Measurements from ENCODE around the gene SPINT4.
A peak's percentile ranks its signal among the peaks of the same experiment; 100 is the strongest.
"Not testable (repeated sequence)": the region's sequence is repeated elsewhere in the genome, so short reads cannot be mapped to it uniquely, and the experiment has no call there.

SPINT4 gene

DNA sequence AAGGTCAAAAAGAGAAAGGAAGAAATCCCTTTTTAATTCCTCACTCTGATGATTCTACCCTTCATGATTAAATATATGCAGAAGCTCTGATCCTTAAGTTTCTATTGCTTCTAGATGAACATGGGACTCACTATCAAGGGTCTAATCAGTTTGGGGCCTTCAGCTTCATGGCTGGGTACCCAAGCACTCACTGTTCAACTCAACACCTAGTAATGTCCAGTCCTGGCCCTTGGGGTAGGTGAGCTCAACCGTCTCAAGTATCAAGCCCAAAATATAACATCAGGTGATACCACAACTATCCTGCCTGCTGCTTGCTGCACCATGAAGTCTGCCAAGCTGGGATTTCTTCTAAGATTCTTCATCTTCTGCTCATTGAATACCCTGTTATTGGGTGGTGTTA, at the start of gene SPINT4:
TSS of gene SPINT4 (plus strand) at position 301 of the 400 bp plus-strand sequence. CDS start at position 322, 21 bp downstream.
- in situ Hi-C loops (cut with HindIII; ENCODE audit: low pct_ligation_motif_present, low sequenced_read_pairs), result no loop called here

DNA sequence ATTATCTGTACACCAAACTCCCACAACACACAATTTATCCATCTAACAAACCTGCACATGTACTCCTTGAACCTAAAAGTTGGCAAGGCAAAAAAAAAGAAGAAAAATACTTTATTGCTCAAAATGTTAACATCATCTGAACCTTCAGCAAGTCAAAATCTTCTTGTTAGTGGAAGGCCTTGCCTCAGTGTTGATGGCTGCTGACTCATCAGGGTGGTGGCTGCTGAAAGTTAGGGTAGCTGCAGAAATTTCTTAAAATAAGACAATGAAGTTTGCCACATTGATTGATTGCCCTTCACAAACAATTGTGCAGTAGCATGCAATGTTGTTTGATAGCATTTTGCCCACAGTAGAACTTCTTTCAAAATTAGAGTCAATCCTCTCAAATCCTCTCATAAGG, 49.4 kb upstream of the SPINT4 start:
- in situ Hi-C loops (cut with HindIII; ENCODE audit: low pct_ligation_motif_present, low sequenced_read_pairs), result no loop called here
- no peaks in the 10 kb centered on the region for H3K27me3 ChIP-seq (replicated peaks)
- no peak for TF ChIP-seq CTCF (IDR thresholded peaks at IDR 0.05; ENCODE audit: low read depth, low read length, missing control alignments)
- H3K36me3 ChIP-seq (replicated peaks), result no peaks in the 10 kb centered on the region
- H3K27ac ChIP-seq, result no peak overlapping the region
- no peak overlapping the region for H3K4me3 ChIP-seq (ENCODE audit: low read depth, low read length)
- DNase-seq, result no peak

More for the DNA sequence above, at the start of gene SPINT4:
- Histone ChIP-seq H3K27me3 (replicated peaks) (no peaks in the 10 kb centered on the region), H3K36me3 (replicated peaks) (no peaks in the 10 kb centered on the region), H3K4me3 (ENCODE audit: low read depth, low read length) (no peak within 1 kb of the TSS), H3K27ac (no peak within 1 kb of the TSS)
- no peak for TF ChIP-seq CTCF (IDR thresholded peaks at IDR 0.05; ENCODE audit: low read depth, low read length, missing control alignments)
- no peak for DNase-seq

GRCh38 chr20:45679650-45680049, 42.5 kb upstream of the SPINT4 start:
- H3K36me3 ChIP-seq (replicated peaks), result no peaks in the 10 kb centered on the region
- DNase-seq, result no peak
- no peaks in the 10 kb centered on the region for H3K27me3 ChIP-seq (replicated peaks)
- H3K27ac ChIP-seq, result no peak overlapping the region
- in situ Hi-C loops (cut with HindIII; ENCODE audit: low pct_ligation_motif_present, low sequenced_read_pairs), result no loop called here
- no peak overlapping the region for H3K4me3 ChIP-seq (ENCODE audit: low read depth, low read length)
- TF ChIP-seq CTCF (IDR thresholded peaks at IDR 0.05; ENCODE audit: low read depth, low read length, missing control alignments), result no peak

DNA sequence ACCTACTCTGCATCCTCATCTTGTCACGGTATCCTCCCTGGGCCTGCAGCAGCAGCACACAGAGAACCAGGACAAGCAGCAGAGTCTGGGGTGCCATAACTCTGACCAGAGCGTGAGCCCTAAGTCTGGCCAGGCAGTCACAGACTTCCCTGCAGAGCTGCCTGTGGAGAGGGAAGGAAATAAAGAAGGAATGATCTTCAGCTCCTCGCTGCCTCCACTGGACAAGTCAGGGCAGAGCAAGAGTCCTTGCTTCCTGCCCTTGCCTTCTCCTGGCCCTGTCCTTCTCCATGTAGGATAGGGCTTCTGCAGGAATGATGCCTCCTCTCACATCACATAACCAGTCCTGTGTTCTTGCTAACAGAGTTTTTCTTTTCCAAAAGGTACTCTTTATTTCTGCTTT, 36.3 kb upstream of the SPINT4 start:
- peak; percentile 3 for DNase-seq
- Histone ChIP-seq H3K27ac (no peak overlapping the region), H3K4me3 (ENCODE audit: low read depth, low read length) (no peak overlapping the region), H3K36me3 (replicated peaks) (no peaks in the 10 kb centered on the region), H3K27me3 (replicated peaks) (no peaks in the 10 kb centered on the region)
- TF ChIP-seq CTCF (IDR thresholded peaks at IDR 0.05; ENCODE audit: low read depth, low read length, missing control alignments), result peak; percentile 40
- in situ Hi-C loops (cut with HindIII; ENCODE audit: low pct_ligation_motif_present, low sequenced_read_pairs), result no loop called here

- DNase-seq; in situ Hi-C loops (cut with HindIII; ENCODE audit: low pct_ligation_motif_present, low sequenced_read_pairs); H3K27ac ChIP-seq; H3K27me3 ChIP-seq (replicated peaks); H3K36me3 ChIP-seq (replicated peaks); H3K4me3 ChIP-seq (ENCODE audit: low read depth, low read length): not testable (repeated sequence)
These were observed 28.8 kb upstream of the SPINT4 start for GRCh38 chr20:45693346-45693745.

DNA sequence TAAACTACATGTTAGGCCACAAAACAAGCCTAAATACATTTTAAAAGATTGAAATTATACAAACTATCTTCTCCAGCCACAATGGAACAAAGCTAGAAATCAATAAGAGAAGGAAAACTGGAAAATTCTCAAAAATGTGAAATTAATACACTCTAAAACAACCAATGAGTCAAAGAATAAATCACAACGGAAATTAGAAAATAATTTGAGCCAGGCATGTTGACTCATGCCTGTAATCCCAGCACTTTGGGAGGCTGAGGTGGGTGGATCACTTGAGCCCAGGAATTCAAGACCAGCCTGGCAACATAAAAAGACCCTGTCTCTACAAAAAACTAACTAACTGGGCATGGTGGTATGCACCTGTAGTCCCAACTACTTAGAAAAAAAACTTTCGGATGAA, 26.7 kb upstream of the SPINT4 start:
- in situ Hi-C loops (cut with HindIII; ENCODE audit: low pct_ligation_motif_present, low sequenced_read_pairs), result no loop called here
- DNase-seq, result no peak
- Histone ChIP-seq H3K27me3 (replicated peaks) (no peaks in the 10 kb centered on the region), H3K36me3 (replicated peaks) (no peaks in the 10 kb centered on the region), H3K27ac (no peak overlapping the region), H3K4me3 (ENCODE audit: low read depth, low read length) (no peak overlapping the region)
- TF ChIP-seq CTCF (IDR thresholded peaks at IDR 0.05; ENCODE audit: low read depth, low read length, missing control alignments), result no peak

Measured in brain microvascular endothelial cell (primary cell).